NCI-H345 treated with DMSO at 0.1 percent for 48 hours (cell line): ENCODE data around the gene HVCN1.

Experiments used
- DNase-seq: peaks from one replicate; lab custom pipeline; 2025; ENCODE audit not compliant: unreplicated experiment; lab: John Stamatoyannopoulos, UW

The HVCN1 gene

DNA sequence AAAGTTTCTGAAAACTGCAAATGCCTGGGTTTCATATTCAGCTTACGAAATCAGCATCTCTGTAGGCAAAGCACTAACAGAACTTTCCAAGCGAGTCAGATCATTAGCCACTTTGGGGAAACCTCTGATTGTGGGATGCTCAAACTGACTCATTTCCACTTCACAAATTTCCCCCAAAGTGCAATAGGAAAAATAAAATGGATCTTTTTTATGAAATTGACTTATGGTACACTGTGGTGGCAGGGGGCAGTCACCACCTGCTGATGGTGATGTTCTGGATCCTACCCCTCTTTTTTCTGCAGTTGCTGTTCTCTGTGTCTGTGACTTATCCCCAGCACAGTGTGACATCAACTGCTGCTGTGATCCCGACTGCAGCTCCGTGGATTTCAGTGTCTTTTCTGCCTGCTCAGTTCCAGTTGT lies 69.4 kb downstream of the HVCN1 start:
- no peak for DNase-seq

DNA sequence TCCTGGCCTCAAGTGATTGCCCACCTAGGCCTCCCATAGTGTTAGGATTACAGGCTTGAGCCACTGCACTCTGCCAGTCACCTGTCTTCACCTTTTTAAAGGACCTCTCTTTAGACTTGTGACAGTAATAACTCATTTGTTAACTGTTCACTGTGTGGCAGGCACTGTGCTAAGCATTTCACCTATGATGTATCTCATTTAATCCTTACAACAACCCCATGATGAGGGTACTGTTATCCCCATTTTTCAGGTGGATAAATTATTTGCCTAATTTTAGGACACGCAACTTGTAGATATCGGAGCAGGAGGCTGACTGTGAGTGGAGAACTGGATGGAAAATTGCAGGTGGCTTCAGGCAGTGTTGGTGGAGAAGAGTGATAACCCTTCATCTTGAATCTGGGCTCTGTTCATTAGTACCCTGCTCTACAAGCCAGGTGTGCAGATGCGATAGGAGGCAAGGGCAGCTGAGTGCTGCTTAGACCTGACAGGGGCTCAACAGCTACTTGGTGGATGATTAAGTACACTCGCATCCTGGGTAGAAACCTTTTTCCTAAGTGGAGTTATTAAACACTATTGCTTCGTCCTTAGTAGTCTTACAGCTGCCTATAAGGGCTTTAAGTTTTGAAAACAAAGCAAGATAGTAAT lies 72.3 kb downstream of the HVCN1 start:
- DNase-seq = no peak

DNA sequence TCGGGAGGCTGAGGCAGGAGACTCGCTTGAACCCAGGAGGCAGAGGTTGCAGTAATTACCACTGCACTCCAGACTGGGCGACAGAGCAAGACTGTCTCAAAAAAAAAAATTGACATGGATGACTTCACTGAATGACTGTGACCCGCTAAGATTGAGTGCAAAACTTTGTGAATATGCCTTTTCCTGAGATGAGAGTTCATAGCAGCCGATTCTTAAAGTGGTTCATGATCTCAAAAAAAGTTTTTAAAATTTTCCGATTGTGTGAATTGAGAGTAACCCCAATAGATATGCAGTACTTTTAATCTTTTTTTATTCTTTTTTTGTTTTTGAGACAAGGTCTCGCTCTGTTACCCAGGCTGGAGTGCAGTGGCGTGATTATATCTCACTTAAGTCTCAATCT lies 73.7 kb downstream of the HVCN1 start:
- no peak for DNase-seq

DNA sequence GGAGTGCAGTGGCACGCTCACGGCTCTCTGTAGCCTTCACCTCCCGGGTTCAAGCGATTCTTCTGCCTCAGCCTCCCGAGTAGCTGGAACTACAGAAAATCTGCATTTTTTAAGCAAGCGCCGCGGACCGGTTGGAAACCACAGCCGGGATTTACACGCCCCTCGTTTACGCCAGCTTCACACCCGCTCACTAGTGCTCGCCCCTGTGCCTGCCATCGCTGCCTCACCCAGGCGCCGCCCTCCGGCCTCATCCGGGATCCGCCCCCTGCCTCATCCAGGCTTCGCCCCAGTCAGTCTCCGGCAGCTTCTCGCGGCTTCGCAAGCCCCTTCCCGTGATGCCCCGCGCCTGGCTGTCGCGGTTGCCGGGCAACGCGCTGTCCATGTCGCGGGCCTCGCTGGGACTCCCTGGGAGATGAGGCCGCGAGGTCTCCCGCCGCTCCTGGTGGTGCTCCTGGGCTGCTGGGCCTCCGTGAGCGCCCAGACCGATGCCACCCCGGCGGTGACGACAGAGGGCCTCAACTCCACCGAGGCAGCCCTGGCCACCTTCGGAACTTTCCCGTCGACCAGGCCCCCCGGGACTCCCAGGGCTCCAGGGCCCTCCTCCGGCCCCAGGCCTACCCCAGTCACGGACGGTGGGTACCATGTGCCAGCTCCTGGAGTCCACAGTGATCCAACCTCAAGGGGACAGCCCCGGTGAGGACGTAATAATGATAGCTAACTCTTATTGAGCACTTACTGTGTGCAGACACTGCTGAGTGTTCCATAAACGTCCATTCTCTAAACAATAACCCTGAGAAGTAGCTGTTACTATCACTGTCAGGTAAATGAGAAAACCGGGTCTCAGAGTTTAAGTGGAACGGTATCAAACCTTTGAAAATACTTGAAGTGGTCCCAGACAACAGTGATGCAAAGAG lies 74.9 kb downstream of the HVCN1 start, which contains the start of gene TCTN1:
TCTN1 (plus strand) TSS at position 359 of the 914 bp plus-strand sequence; CDS start at position 413, 54 bp downstream.
- peak; percentile 80 for DNase-seq

DNA sequence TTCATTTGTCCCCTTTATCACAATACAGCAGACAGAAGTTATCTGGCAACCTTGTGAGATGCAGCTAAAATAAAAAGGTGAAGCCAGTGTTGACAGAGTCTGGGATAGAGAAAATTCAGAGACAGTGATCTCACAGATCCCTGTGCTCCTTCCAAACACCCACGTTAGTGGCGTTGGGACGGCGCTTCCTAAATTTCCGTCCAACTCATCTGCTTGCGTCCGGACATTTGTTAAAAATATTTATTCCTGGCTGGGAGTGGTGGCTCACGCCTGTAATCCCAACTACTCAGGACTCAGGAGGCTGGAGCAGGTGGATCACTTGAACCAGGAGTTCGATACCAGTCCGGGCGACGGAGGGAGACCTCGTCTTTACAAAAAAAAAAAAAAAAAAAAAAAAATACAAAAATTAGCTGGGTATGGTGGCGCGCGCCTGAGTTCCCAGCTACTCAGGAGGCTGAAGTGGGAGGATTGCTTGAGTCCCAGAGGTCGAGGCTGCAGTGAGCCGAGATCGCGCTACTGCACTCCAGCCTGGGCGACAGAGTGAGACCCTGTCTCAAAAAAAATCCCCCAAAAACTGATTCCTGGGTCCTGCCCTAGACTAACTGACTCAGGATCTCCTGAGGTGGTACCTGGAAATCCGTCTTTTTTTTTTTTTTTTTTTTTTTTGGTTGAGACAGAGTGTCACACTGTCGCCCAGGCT lies 75.7 kb downstream of the HVCN1 start:
- no peak for DNase-seq

DNA sequence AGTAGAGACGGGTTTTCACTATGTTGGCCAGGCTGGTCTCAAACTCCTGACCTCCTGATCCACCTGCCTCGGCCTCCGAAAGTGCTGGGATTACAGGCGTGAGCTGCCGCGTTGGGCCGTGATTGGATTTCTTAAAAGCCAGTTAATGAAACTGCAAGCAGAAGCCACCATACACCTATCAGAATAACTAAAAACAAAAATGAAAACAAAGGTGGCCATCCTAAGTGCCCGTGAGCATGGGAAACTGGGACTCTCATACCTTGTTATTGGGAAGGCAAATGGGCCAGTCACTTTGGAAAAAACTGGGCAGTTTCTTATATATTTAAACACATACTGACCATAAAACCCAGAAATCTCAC lies 82.7 kb downstream of the HVCN1 start:
- no peak for DNase-seq

DNA sequence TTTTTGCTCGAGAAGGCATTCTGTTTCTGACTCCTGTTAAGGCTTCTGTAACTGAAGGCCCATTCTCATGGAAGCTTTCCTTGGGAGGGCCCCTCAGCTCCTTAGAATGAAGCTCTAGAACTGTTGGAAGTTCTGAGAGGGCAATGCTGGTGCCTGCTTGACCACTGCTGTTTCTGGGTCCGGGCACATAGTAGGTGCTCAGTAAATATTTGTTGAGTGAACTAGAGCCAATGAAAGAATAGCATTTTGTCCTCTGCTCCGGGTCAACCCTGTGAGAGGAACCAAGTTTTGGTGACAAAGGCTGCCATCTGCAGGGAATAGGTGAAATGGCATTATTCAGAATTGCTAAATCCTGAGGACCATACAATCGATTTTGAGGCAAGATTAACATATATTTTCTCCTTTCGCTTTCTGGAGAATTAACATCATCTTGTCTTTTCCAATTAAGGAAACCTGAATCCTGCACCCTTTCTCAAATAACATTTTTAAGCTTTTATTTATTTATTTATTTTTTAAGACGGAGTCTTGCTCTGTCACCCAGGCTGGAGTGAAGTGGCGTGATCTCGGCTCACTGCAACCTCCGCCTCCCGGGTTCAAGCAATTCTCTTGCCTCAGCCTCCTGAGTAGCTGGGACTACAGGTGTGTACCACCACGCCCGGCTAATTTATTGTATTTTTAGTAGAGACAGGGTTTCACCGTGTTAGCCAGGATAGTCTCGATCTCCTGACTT lies 86.7 kb downstream of the HVCN1 start:
- DNase-seq = peak; percentile 20

DNA sequence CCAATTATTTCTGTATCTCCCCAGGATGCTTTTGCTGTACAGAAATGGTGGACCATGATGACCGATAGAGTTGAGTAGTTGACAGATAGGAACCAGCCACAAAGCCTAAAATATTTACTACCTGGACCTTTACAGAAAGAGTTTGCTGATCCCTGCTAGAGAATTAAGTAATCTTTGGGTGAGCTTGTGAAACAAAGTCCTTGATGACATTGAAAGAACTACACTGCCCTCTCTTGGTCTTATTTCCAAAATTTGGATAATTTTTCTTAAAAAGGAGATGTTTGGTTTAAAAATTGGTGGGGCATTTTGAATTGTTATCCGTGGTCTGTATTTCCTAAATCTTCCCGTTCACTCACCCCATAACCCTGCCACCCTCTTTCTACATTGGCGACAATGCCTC lies 88.7 kb downstream of the HVCN1 start:
- DNase-seq = no peak

DNA sequence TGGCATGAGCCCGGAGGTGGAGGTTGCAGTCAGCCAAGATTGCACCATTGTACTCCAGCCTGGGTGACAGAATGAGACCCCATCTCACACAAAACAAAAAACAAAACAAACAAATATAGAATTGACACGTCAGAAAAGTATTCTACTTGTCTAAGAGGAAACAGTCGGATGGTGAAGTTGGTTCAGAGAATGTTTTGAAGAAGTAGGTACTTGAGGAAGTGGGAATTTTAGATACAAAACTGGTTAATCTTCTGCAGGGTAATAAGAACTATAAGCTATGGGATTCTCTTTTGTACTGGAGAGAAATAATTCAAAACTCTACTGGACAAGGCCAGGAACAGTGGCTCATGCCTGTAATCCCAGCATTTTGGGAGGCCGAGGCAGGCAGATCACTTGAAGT lies 89.6 kb downstream of the HVCN1 start:
- no peak for DNase-seq
